Neuronal stem cell (in vitro differentiated cells): Measurements from ENCODE around the gene JAKMIP2.

Experiments
- DNase-seq: peaks from one replicate; pipeline ENCODE4 v3.0.0-alpha.2; 2013; ENCODE audit warnings: low spot score
- H2AFZ ChIP-seq: one replicate; pipeline ENCODE4 v1.6.1; 2013; ENCODE audit warnings: mild to moderate bottlenecking, low read length, inconsistent platforms
- H2AK5ac ChIP-seq: 2 replicates; pipeline ENCODE4 v1.6.1; 2013; ENCODE audit warnings: low read depth, mild to moderate bottlenecking, inconsistent platforms, low read length, moderate library complexity, mixed read lengths
- H2BK120ac ChIP-seq: 2 replicates; pipeline ENCODE4 v1.6.1; 2013; ENCODE audit warnings: low read depth, mild to moderate bottlenecking, inconsistent platforms, low read length, moderate library complexity, mixed read lengths
- H2BK12ac ChIP-seq: one replicate; pipeline ENCODE4 v1.6.1; 2013; ENCODE audit warnings: low read length, inconsistent platforms
- H2BK15ac ChIP-seq: 2 replicates; pipeline ENCODE4 v1.6.1; 2013; ENCODE audit warnings: mild to moderate bottlenecking, low read length, inconsistent platforms, mixed read lengths
- H2BK5ac ChIP-seq: one replicate; pipeline ENCODE4 v1.6.1; 2013; ENCODE audit warnings: inconsistent platforms, mild to moderate bottlenecking, low read length, moderate library complexity
- H3K14ac ChIP-seq: one replicate; pipeline ENCODE4 v1.6.1; 2013; ENCODE audit warnings: low read length, inconsistent platforms
- H3K18ac ChIP-seq: 2 replicates; pipeline ENCODE4 v1.6.1; 2013; ENCODE audit warnings: low read length, inconsistent platforms
- H3K23ac ChIP-seq: 2 replicates; pipeline ENCODE4 v1.6.1; 2013; ENCODE audit warnings: low read depth, mild to moderate bottlenecking, mixed read lengths, low read length, inconsistent platforms; ENCODE audit not compliant: poor library complexity
- H3K27ac ChIP-seq: replicated peaks from 3 replicates; pipeline ENCODE4 v1.5.1; 2013; ENCODE audit warnings: low read length, inconsistent platforms
- H3K27me3 ChIP-seq, 3 experiments: 2 replicates each; pipeline ENCODE4 v1.6.1; 2013; ENCODE audit warnings: low read length in 3 of 3, mild to moderate bottlenecking in 2 of 3, inconsistent platforms in 1 of 3, low read depth in 1 of 3, mixed read lengths in 1 of 3, moderate library complexity in 1 of 3; ENCODE audit not compliant: control insufficient read depth in 3 of 3, insufficient read depth in 3 of 3
- H3K36me3 ChIP-seq, 2 donors: replicated peaks in 1 of 2; 2 replicates each; pipeline ENCODE4 v1.6.1; 2013; ENCODE audit warnings: low read length in 2 of 2; ENCODE audit not compliant: control insufficient read depth in 2 of 2, insufficient read depth in 2 of 2
- H3K4ac ChIP-seq: 2 replicates; pipeline ENCODE4 v1.6.1; 2013; ENCODE audit warnings: inconsistent platforms, mild to moderate bottlenecking, low read length, moderate library complexity
- H3K4me1 ChIP-seq, 2 donors: 1 replicate in 1 of 2; 2 replicates in 1 of 2; pipeline ENCODE4 v1.6.1; 2013; ENCODE audit warnings: low read length in 2 of 2, low read depth in 1 of 2; ENCODE audit not compliant: control insufficient read depth in 2 of 2, insufficient read depth in 1 of 2
- H3K4me2 ChIP-seq: one replicate; pipeline ENCODE4 v1.6.1; 2013; ENCODE audit warnings: mild to moderate bottlenecking, low read length, inconsistent platforms; ENCODE audit not compliant: insufficient read depth, poor library complexity, severe bottlenecking
- H3K4me3 ChIP-seq, 2 donors: 2 replicates each; pipeline ENCODE4 v1.5.1; 2013; ENCODE audit warnings: low read length in 2 of 2, mild to moderate bottlenecking in 2 of 2, inconsistent platforms in 1 of 2, moderate library complexity in 1 of 2
- H3K79me1 ChIP-seq: one replicate; pipeline ENCODE4 v1.6.1; 2013; ENCODE audit warnings: low read depth, mild to moderate bottlenecking, inconsistent platforms, low read length, moderate library complexity
- H3K9ac ChIP-seq: one replicate; pipeline ENCODE4 v1.6.1; 2013; ENCODE audit warnings: mild to moderate bottlenecking, low read depth, low read length, inconsistent platforms; ENCODE audit not compliant: poor library complexity
- H3K9me3 ChIP-seq, 2 donors: replicated peaks in 1 of 2; 2 replicates each; pipeline versions ENCODE3 to v1.6.1; 2013; ENCODE audit warnings: low read length in 2 of 2, mild to moderate bottlenecking in 2 of 2, inconsistent platforms in 1 of 2, low read depth in 1 of 2, mixed read lengths in 1 of 2, moderate library complexity in 1 of 2; ENCODE audit not compliant: control insufficient read depth in 2 of 2, insufficient read depth in 1 of 2
- H4K8ac ChIP-seq: one replicate; pipeline ENCODE4 v1.6.1; 2013; ENCODE audit warnings: low read depth, mild to moderate bottlenecking, inconsistent platforms, low read length, moderate library complexity
- H4K91ac ChIP-seq: one replicate; pipeline ENCODE4 v1.6.1; 2013; ENCODE audit warnings: low read length, low read depth, mild to moderate bottlenecking, inconsistent platforms; ENCODE audit not compliant: poor library complexity
- WGBS, 2 donors: extraction: QIAGEN DNeasy Blood & Tissue Kit; methylation state at CpG; one replicate each; pipeline ENCODE4 v1.1.7; 2013; ENCODE audit warnings: missing lambda C conversion rate in 2 of 2, mixed read lengths in 1 of 2; ENCODE audit not compliant: insufficient read length in 2 of 2, insufficient replicate concordance in 1 of 2; ENCODE audit errors: extremely low coverage in 2 of 2; 5-methylcytosine and 5-hydroxymethylcytosine counted together

The JAKMIP2 gene

GRCh38 chr5:147629196-147629595 is 153.3 kb downstream of the JAKMIP2 start:
- no peak overlapping the region for H2BK12ac ChIP-seq
- no peak for DNase-seq
- H3K27ac ChIP-seq = no peak overlapping the region
- H2BK15ac ChIP-seq = no peak overlapping the region
- peaks cover 0 to 1% of the 10 kb centered on the region in 2 donors for H3K9me3 ChIP-seq
- no peak overlapping the region for H3K14ac ChIP-seq
- H3K4ac ChIP-seq = no peak overlapping the region
- H2BK120ac ChIP-seq = no peak overlapping the region
- H3K4me3 ChIP-seq = no peak overlapping the region
- H3K27me3 ChIP-seq = no peaks in the 10 kb centered on the region
- H2AFZ ChIP-seq = no peak overlapping the region
- no peak overlapping the region for H4K91ac ChIP-seq
- no peak overlapping the region for H3K4me2 ChIP-seq
- no peak overlapping the region for H3K23ac ChIP-seq
- peaks cover 14 to 46% of the 10 kb centered on the region in 2 donors for H3K36me3 ChIP-seq
- no peaks in the 10 kb centered on the region for H3K4me1 ChIP-seq
- no peaks in the 10 kb centered on the region for H3K79me1 ChIP-seq
- no peak overlapping the region for H3K9ac ChIP-seq
- no CpG with 5 or more reads among the region's 4 CpGs for WGBS, 2 donors
- no peak overlapping the region for H4K8ac ChIP-seq
- H2AK5ac ChIP-seq = no peak overlapping the region
- H3K18ac ChIP-seq = no peak overlapping the region
- no peak overlapping the region for H2BK5ac ChIP-seq

GRCh38 chr5:147628058-147628895 is 154.3 kb downstream of the JAKMIP2 start:
- peak; percentile 78 for DNase-seq
- no peak overlapping the region for H2BK15ac ChIP-seq
- no CpG with 5 or more reads among the region's 8 CpGs for WGBS, 2 donors
- H4K91ac ChIP-seq = no peak overlapping the region
- no peak overlapping the region for H3K4me2 ChIP-seq
- H3K27ac ChIP-seq = no peak overlapping the region
- H3K4me1 ChIP-seq = no peaks in the 10 kb centered on the region
- H3K14ac ChIP-seq = no peak overlapping the region
- H4K8ac ChIP-seq = no peak overlapping the region
- H3K27me3 ChIP-seq = no peaks in the 10 kb centered on the region
- no peak overlapping the region for H3K4ac ChIP-seq
- H2BK12ac ChIP-seq = no peak overlapping the region
- H3K18ac ChIP-seq = no peak overlapping the region
- H3K9me3 ChIP-seq = peaks cover 0 to 1% of the 10 kb centered on the region in 2 donors
- H3K36me3 ChIP-seq = peaks cover 19 to 48% of the 10 kb centered on the region in 2 donors
- no peak overlapping the region for H3K23ac ChIP-seq
- no peak overlapping the region for H2AK5ac ChIP-seq
- no peaks in the 10 kb centered on the region for H3K79me1 ChIP-seq
- no peak overlapping the region for H3K4me3 ChIP-seq
- H2BK5ac ChIP-seq = no peak overlapping the region
- no peak overlapping the region for H2AFZ ChIP-seq
- no peak overlapping the region for H3K9ac ChIP-seq
- H2BK120ac ChIP-seq = no peak overlapping the region

GRCh38 chr5:147626464-147626863 is 156.1 kb downstream of the JAKMIP2 start:
- H3K4me3 ChIP-seq = no peak overlapping the region
- H4K91ac ChIP-seq = no peak overlapping the region
- H3K27ac ChIP-seq = no peak overlapping the region
- H2BK12ac ChIP-seq = no peak overlapping the region
- no peak overlapping the region for H2BK5ac ChIP-seq
- no peak overlapping the region for H3K4ac ChIP-seq
- H2AK5ac ChIP-seq = no peak overlapping the region
- H2BK15ac ChIP-seq = no peak overlapping the region
- no peak overlapping the region for H3K18ac ChIP-seq
- H3K9ac ChIP-seq = no peak overlapping the region
- no peak overlapping the region for H4K8ac ChIP-seq
- no peaks in the 10 kb centered on the region for H3K27me3 ChIP-seq
- H2BK120ac ChIP-seq = no peak overlapping the region
- H3K23ac ChIP-seq = no peak overlapping the region
- no peak overlapping the region for H3K14ac ChIP-seq
- peaks cover 0 to 1% of the 10 kb centered on the region in 2 donors for H3K9me3 ChIP-seq
- peaks cover 17 to 51% of the 10 kb centered on the region in 2 donors for H3K36me3 ChIP-seq
- no peaks in the 10 kb centered on the region for H3K4me1 ChIP-seq
- no peak overlapping the region for H3K4me2 ChIP-seq
- no peaks in the 10 kb centered on the region for H3K79me1 ChIP-seq
- no CpG with 5 or more reads among the region's 2 CpGs for WGBS, 2 donors
- DNase-seq = no peak
- H2AFZ ChIP-seq = no peak overlapping the region

DNA sequence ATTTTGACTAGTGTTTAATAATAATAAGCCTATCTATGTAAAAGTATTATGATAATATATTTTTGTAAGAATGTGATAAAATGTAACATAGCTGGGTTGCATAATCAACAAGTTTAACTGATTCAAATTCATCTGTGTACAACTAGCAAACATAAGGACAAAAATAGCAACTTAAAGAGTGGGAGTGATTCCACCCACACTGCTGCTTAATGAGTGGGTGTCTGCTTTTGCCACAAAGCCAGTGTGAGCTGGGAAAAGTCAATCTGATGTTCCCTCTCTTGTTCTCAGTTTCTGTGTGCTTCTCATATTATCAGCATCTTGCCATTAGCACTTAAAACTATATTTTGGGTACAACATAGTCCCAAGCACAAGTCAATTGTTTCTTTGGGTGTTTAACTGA is 161.5 kb downstream of the JAKMIP2 start:
- Histone ChIP-seq H2BK120ac (no peak overlapping the region), H2BK15ac (no peak overlapping the region), H3K23ac (no peak overlapping the region), H3K9ac (no peak overlapping the region), H2BK5ac (no peak overlapping the region), H3K27me3 (no peaks in the 10 kb centered on the region), H3K4me3 (no peak overlapping the region), H3K36me3 (peaks cover 12 to 57% of the 10 kb centered on the region in 2 donors), H2BK12ac (no peak overlapping the region), H3K4me1 (no peaks in the 10 kb centered on the region), H3K27ac (no peak overlapping the region), H3K9me3 (no peaks in the 10 kb centered on the region), H3K4ac (no peak overlapping the region), H3K18ac (no peak overlapping the region), H2AK5ac (no peak overlapping the region), H3K4me2 (no peak overlapping the region), H4K8ac (no peak overlapping the region), H3K79me1 (no peaks in the 10 kb centered on the region), H3K14ac (no peak overlapping the region), H4K91ac (no peak overlapping the region), H2AFZ (no peak overlapping the region)
- no peak for DNase-seq
